T-cell (primary cell): ENCODE measurements around the gene HEBP2. TPM values are rescaled to one million over a fixed set of nuclear protein-coding genes. Genes with fewer than 3 reads are reported as not detected.

Experiments
- ATAC-seq, 4 experiments: fragments of 200-7000 bp in 3 of 4; fragments of 150-1000 bp in 1 of 4; cut with Tn5 transposase; replicated peaks in 1 of 4; 1 replicate in 3 of 4; 2 replicates in 1 of 4; pipeline ENCODE4 v1.10.0; 2021; ENCODE audit warnings: moderate library complexity in 3 of 4, mild to moderate bottlenecking in 2 of 4, moderate number of reproducible peaks in 1 of 4
- CTCF ChIA-PET, 2 donors: fragments of 300-600 bp; sonication (Branson Sonifier 250); formaldehyde crosslinking; loops; one replicate each; lab custom pipeline; 2022; ENCODE audit warnings: antibody characterized with exemption in 2 of 2; lab: Charles Lee
- POLR2A ChIA-PET, 2 donors: fragments of 300-600 bp; sonication (Branson Sonifier 250); formaldehyde crosslinking; loops; one replicate each; lab custom pipeline; 2022; ENCODE audit warnings: antibody characterized with exemption in 2 of 2; lab: Charles Lee
- DNase-seq, 35 experiments: peaks; one replicate each; pipeline versions ENCODE4 v3.0.0 to v3.0.0-alpha.2; 2013 to 2023
- H3K27ac ChIP-seq: one replicate; pipeline ENCODE4 v1.5.1; 2013; ENCODE audit warnings: low read length
- H3K27me3 ChIP-seq, 2 experiments: replicated peaks in 1 of 2; 1 replicate in 1 of 2; 2 replicates in 1 of 2; pipeline versions ENCODE4 v1.6.1 to v1.7.0; 2013; ENCODE audit warnings: low read length in 1 of 2, mixed read lengths in 1 of 2; ENCODE audit not compliant: control insufficient read depth in 2 of 2, insufficient read depth in 2 of 2; ENCODE audit errors: extremely low read depth in 1 of 2
- H3K36me3 ChIP-seq, 2 donors: 1 replicate in 1 of 2; 2 replicates in 1 of 2; pipeline versions ENCODE4 v1.6.1 to v1.7.0; 2013; ENCODE audit warnings: low read length in 1 of 2; ENCODE audit not compliant: control insufficient read depth in 2 of 2, insufficient read depth in 1 of 2; ENCODE audit errors: extremely low read depth in 1 of 2
- H3K4me1 ChIP-seq, 2 experiments: 1 replicate in 1 of 2; 2 replicates in 1 of 2; pipeline versions ENCODE4 v1.6.1 to v1.7.0; 2013; ENCODE audit warnings: low read length in 2 of 2, mixed read lengths in 1 of 2; ENCODE audit not compliant: insufficient read depth in 2 of 2, control insufficient read depth in 1 of 2; ENCODE audit errors: extremely low read depth in 1 of 2
- H3K4me3 ChIP-seq, 2 donors: 1 replicate in 1 of 2; 2 replicates in 1 of 2; pipeline versions ENCODE4 v1.5.1 to v1.7.0; 2013; ENCODE audit warnings: mild to moderate bottlenecking in 2 of 2, low read length in 1 of 2, moderate library complexity in 1 of 2; ENCODE audit not compliant: control insufficient read depth in 1 of 2; ENCODE audit errors: extremely low read depth in 1 of 2
- H3K9me3 ChIP-seq: 2 replicates; pipeline ENCODE4 v1.7.0; 2013
- H3K27ac Mint-ChIP-seq, 2 donors: one replicate each; pipeline ENCODE4 v1.8.0; 2020 to 2021; ENCODE audit warnings: mild to moderate bottlenecking in 2 of 2, mixed read lengths in 2 of 2
- H3K27me3 Mint-ChIP-seq, 2 donors: one replicate each; pipeline ENCODE4 v1.8.0; 2021 to 2022; ENCODE audit warnings: mixed read lengths in 2 of 2
- H3K36me3 Mint-ChIP-seq: one replicate; pipeline ENCODE4 v1.8.0; 2021; ENCODE audit warnings: mixed read lengths
- H3K4me1 Mint-ChIP-seq, 3 donors: one replicate each; pipeline ENCODE4 v1.8.0; 2020 to 2022; ENCODE audit warnings: mixed read lengths in 3 of 3, mild to moderate bottlenecking in 1 of 3
- H3K4me3 Mint-ChIP-seq, 3 donors: one replicate each; pipeline ENCODE4 v1.8.0; 2020 to 2022; ENCODE audit warnings: mild to moderate bottlenecking in 3 of 3, mixed read lengths in 3 of 3, moderate library complexity in 3 of 3
- H3K9me3 Mint-ChIP-seq, 3 donors: one replicate each; pipeline ENCODE4 v1.8.0; 2020 to 2022; ENCODE audit warnings: mixed read lengths in 3 of 3
- WGBS: methylation state at CpG from one replicate; pipeline ENCODE4 v1.1.5; 2013; ENCODE audit warnings: missing lambda C conversion rate; ENCODE audit not compliant: insufficient coverage; 5-methylcytosine and 5-hydroxymethylcytosine counted together
- total RNA-seq, 35 experiments: library from RNA in 6 of 35; stranded (reverse) in 6 of 35; fragments of 120-200 nt in 1 of 35; gene quantifications; one replicate each; pipeline versions ENCODE4 v1.2.1 to v1.2.4 and lab custom pipeline; 2013 to 2026

HEBP2 gene
- total RNA-seq, 5 donors from 2014 or later (not counting 1 experiment from before 2014, with no cell fraction given): 18.8 to 54.0 (median 45.7) TPM

DNA sequence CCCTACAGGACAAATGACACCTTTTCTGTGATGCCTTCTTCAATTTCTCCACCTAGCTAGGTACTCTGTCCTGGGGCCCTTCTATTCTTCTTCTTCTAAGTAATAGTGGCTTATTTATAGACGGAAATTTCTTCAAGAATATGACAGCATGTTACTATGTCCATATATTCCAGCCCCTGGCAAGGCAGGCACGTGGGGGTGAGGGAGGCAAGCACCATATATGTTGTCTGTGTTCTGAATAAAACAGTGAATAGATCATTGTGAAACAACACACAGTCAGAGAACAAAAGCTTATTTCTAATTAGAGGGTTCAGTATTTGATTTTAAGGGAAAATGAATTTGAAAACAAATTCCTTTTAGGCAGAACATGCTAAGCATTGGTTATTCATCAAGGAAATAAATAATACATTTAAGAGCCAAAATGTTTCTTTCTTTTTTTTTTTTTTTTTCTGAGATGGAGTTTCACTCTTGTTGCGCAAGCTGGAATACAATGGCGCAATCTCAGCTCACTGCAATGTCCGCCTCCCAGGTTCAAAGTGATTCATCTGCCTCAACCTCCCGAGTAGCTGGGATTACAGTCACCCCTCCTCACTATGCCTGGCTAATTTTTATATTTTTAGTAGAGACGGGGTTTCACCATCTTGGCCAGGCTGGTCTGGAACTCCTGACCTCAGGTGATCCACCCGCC is 6.2 kb downstream of the HEBP2 start:
- no peaks in the 10 kb centered on the region for H3K27me3 ChIP-seq
- Mint-ChIP-seq H3K27me3 (no peaks in the 10 kb centered on the region), H3K4me3 (no peak overlapping the region), H3K36me3 (peaks cover 62% of the 10 kb centered on the region), H3K4me1 (peaks cover 12 to 43% (median 32%) of the 10 kb centered on the region in 3 donors), H3K9me3 (no peaks in the 10 kb centered on the region), H3K27ac (peak overlapping the region in 1 of 2 donors; percentile 73)
- ChIA-PET CTCF (no interaction called here), POLR2A (interaction anchor here in 1 of 2 donors (0.7 kb wide), 1 partner anchor 351 kb away, joined by 8 read pairs; no protein-coding TSS in a partner anchor)
- H3K9me3 ChIP-seq: no peaks in the 10 kb centered on the region
- no peak overlapping the region for H3K4me3 ChIP-seq
- ATAC-seq (no peak), DNase-seq (no peak)
- peaks cover 16 to 75% of the 10 kb centered on the region in 2 donors for H3K36me3 ChIP-seq
- WGBS: 100% methylated on average over 2 of the region's 8 CpGs
- no peak overlapping the region for H3K27ac ChIP-seq
- H3K4me1 ChIP-seq: no peaks in the 10 kb centered on the region

DNA sequence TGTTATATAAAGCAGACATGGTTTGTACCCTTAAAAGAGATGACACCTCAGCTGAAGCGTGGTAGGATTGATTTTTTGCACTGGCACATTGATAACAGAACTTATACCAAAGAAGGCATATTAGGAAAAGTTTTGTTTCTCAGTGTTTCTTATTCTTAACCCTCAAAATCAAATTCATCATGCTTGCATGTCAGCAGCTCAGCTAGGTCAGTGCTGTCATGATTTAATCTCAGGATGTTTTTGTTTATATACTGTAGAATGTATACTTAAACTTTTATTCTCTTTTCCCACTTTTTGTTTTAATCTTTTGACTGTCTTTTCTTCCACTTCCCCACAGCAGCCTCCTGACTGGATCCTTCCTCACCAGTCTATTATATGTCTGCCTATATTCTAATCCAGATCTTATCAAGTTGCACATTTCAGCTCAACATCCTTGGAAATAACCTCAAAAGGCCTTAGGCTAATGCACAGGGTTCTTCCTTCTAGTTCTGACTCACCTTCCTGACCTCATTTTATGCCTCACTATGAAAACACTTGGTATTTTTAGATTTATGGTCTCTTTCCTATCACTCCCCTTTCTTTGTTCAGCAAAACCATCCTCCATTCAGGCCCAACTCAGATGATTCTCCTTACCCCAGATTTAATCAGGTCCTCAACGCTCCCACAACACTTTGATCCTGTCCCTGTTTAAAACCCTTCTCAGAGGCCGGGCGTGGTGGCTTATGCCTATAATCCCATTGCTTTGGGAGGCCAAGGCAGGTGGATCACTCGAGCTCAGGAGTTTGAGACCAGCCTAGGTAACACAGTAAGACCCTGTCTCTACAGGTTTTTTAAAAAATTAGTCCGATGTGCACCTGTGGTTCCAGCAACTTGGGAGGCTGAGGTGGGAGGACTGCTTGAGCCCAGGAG is 7.2 kb downstream of the HEBP2 start:
- POLR2A ChIA-PET: no interaction called here
- Mint-ChIP-seq H3K27ac (peak overlapping the region; percentile 31 to 73), H3K27me3 (no peaks in the 10 kb centered on the region), H3K4me1 (peaks cover 7 to 33% (median 21%) of the 10 kb centered on the region in 3 donors), H3K4me3 (no peak overlapping the region), H3K36me3 (peaks cover 63% of the 10 kb centered on the region), H3K9me3 (no peaks in the 10 kb centered on the region)
- DNase-seq (no peak), ATAC-seq (peak in 1 of 4 experiments; percentile 19)
- H3K9me3 ChIP-seq: no peaks in the 10 kb centered on the region
- H3K36me3 ChIP-seq: peaks cover 17 to 78% of the 10 kb centered on the region in 2 donors
- H3K27ac ChIP-seq: no peak overlapping the region
- CTCF ChIA-PET: no interaction called here
- H3K4me1 ChIP-seq: no peaks in the 10 kb centered on the region
- H3K27me3 ChIP-seq: no peaks in the 10 kb centered on the region
- no peak overlapping the region for H3K4me3 ChIP-seq
- 60% methylated on average over 4 of the region's 6 CpGs for WGBS

DNA sequence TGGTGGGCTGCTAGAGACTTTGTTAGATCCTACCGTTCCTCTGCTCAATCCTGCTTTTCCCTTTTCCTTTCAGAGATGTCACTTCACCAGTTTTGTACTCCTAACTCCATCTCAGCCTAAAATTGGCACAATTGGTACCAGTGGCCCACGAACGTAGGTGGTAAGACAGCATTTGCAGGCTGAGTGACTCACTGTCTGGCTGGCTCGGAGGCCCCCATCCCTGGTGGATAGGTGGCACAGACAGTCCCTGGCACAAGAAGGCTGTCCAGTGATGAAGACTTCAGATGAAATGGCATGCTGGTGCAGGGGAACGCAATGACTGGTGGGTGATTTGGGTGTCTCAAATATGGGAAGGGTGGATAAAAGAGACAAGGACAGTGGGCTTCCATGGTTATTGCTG is 11.1 kb downstream of the HEBP2 start:
- Mint-ChIP-seq H3K9me3 (peaks cover 0 to 4% (median 0%) of the 10 kb centered on the region in 3 donors), H3K27me3 (no peaks in the 10 kb centered on the region), H3K4me1 (peaks cover 0 to 9% (median 4%) of the 10 kb centered on the region in 3 donors), H3K27ac (no peak overlapping the region), H3K36me3 (peaks cover 71% of the 10 kb centered on the region), H3K4me3 (no peak overlapping the region)
- ATAC-seq: no peak
- no peak for DNase-seq
- no peak overlapping the region for H3K4me3 ChIP-seq
- ChIA-PET CTCF (interaction anchor here in 1 of 2 donors (1.4 kb wide), 1 partner anchor 96 kb away, joined by 5 read pairs; no protein-coding TSS in a partner anchor), POLR2A (interaction anchor here in 1 of 2 donors (0.5 kb wide), 1 partner anchor 736 kb away, joined by 3 read pairs; no protein-coding TSS in a partner anchor)
- no peaks in the 10 kb centered on the region for H3K27me3 ChIP-seq
- peaks cover 6 to 66% of the 10 kb centered on the region in 2 donors for H3K36me3 ChIP-seq
- H3K4me1 ChIP-seq: no peaks in the 10 kb centered on the region
- no peaks in the 10 kb centered on the region for H3K9me3 ChIP-seq
- WGBS: 96% methylated on average over 2 of the region's 5 CpGs
- H3K27ac ChIP-seq: no peak overlapping the region

DNA sequence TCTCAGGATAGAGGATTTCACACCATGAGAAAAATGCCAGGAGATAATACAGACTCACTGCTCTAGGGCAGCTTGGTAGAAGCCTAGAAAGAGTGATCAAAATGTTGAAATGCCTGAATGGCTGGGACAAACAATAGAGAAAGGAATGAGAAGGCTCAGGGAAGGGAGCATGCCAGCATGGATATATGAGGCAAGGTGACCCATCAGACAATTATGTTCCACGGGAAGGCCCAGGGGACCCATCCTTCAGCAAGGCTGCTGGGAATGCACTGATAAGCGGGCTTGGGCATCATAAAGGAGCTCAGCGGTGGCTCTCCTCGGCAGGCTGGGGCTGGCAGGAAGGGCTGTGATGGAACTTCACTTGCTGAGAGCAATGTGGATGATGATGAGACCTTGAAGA is 12.2 kb downstream of the HEBP2 start:
- Mint-ChIP-seq H3K9me3 (peaks cover 0 to 4% (median 0%) of the 10 kb centered on the region in 3 donors), H3K27ac (no peak overlapping the region), H3K27me3 (no peaks in the 10 kb centered on the region), H3K4me3 (no peak overlapping the region), H3K36me3 (peaks cover 65% of the 10 kb centered on the region), H3K4me1 (peaks cover 0 to 3% (median 2%) of the 10 kb centered on the region in 3 donors)
- H3K27ac ChIP-seq: no peak overlapping the region
- ChIA-PET POLR2A (interaction anchor here in 1 of 2 donors (1.0 kb wide), 1 partner anchor 11 kb away, joined by 4 read pairs; no protein-coding TSS in a partner anchor), CTCF (interaction anchor here in 1 of 2 donors (1.4 kb wide), 1 partner anchor 95 kb away, joined by 5 read pairs; no protein-coding TSS in a partner anchor)
- DNase-seq: no peak
- H3K4me1 ChIP-seq: no peaks in the 10 kb centered on the region
- H3K4me3 ChIP-seq: no peak overlapping the region
- WGBS: 95% methylated on average over 4 of the region's 4 CpGs
- peaks cover 8 to 59% of the 10 kb centered on the region in 2 donors for H3K36me3 ChIP-seq
- no peaks in the 10 kb centered on the region for H3K27me3 ChIP-seq
- H3K9me3 ChIP-seq: no peaks in the 10 kb centered on the region
- ATAC-seq: no peak

DNA sequence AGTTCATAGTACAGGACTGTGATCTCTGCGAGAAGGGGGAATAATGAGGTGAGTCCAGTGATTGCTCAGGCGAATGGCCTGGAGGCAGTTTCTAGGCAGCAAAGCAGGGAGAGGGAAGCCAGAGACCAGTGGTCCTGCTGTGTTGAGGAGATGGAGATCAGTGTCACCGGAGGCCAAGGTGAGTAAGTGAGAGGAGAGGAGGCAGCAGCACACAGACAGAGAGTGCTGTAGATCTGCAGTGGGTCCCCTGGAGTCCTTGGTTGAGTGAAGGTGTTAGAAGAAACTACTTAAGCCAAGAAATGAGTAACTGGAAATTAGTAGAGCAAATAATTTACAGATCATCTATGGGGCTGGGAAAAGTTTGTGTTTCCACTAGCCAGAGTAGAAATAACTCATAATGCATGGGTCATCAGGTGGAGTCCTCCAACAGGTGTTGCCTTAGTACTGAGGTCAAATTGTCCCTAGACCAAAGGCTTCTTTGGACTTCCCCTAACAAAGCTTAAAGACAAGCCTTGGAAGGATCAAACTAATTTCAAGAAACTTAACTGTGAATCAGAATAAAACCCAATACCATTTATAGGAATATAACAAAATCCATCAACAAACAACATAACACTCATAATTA is 13.6 kb downstream of the HEBP2 start:
- H3K9me3 Mint-ChIP-seq: peaks cover 0 to 4% (median 0%) of the 10 kb centered on the region in 3 donors
- H3K27me3 Mint-ChIP-seq: no peaks in the 10 kb centered on the region

More for the DNA sequence above, 13.6 kb downstream of the HEBP2 start:
- ATAC-seq (no peak), DNase-seq (no peak)
- WGBS: 84% methylated on average over 3 of the region's 3 CpGs
- ChIA-PET CTCF (interaction anchor here in 1 of 2 donors (1.2 kb wide), 1 partner anchor 100 kb away, joined by 3 read pairs; no protein-coding TSS in a partner anchor), POLR2A (no interaction called here)
- H3K27me3 ChIP-seq: no peaks in the 10 kb centered on the region
- no peak overlapping the region for H3K4me3 ChIP-seq
- Mint-ChIP-seq H3K36me3 (peaks cover 57% of the 10 kb centered on the region), H3K27ac (no peak overlapping the region), H3K4me3 (no peak overlapping the region), H3K4me1 (no peaks in the 10 kb centered on the region)
- no peaks in the 10 kb centered on the region for H3K4me1 ChIP-seq
- H3K36me3 ChIP-seq: peaks cover 6 to 48% of the 10 kb centered on the region in 2 donors
- no peaks in the 10 kb centered on the region for H3K9me3 ChIP-seq
- no peak overlapping the region for H3K27ac ChIP-seq
